ENCODE measurements around the gene CHGA.

GRCh38 chr14:92958373-92959188, 35.6 kb downstream of the CHGA start:
- TF ChIP-seq FOSL2 (IDR thresholded peaks at IDR 0.05) (no peak), FOSL2 (CRISPR knock-in tag; IDR thresholded peaks at IDR 0.05) (no peak), CHD4 (IDR thresholded peaks at IDR 0.05; ENCODE audit: borderline replicate concordance) (no peak)
